NCI-H82 (cell line): ENCODE results near the gene LAMA2.
"Not testable (repeated sequence)": the region's sequence is repeated elsewhere in the genome, so short reads cannot be mapped to it uniquely, and the experiment has no call there.

Source experiments
- DNase-seq: peaks from one replicate; lab custom pipeline; 2025; lab: John Stamatoyannopoulos, UW

Gene LAMA2

DNA sequence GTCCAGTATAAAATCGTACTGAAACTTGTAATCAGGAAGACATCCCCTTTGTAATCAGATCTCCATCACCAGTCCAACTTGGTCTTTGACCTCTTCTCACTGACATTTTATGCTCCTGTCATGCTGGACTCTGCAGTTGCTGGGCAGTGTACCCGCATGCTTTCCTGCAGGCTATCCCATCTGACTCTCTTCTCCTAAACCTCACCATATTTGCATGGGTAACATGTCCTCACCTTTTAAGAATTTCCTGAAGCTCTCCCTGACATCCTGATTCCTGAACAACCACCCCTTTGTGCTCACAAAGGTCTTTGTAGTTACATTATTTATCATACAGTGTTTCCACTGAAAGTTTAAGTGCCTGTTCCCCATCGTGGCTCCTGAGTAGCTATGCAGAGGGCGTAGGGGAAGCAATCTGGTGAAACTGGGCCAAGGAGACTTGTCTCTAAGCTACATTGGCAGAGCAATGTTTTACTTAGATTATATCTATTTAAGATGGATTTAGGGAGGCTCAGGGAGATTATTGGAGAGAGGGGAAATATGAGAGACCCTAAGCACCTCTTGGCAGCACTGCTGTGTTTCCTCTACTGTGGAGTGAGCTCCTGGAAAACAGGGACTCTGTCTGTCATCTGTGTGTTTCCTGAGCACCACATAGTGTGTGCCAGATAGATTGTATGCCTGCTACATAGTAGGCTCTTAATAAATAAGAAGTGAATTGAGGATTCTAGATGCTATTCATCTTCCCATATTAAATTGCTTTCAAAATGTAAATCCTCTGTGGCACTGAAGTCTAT lies 124.0 kb downstream of the LAMA2 start:
- peak; percentile 88 for DNase-seq

DNA sequence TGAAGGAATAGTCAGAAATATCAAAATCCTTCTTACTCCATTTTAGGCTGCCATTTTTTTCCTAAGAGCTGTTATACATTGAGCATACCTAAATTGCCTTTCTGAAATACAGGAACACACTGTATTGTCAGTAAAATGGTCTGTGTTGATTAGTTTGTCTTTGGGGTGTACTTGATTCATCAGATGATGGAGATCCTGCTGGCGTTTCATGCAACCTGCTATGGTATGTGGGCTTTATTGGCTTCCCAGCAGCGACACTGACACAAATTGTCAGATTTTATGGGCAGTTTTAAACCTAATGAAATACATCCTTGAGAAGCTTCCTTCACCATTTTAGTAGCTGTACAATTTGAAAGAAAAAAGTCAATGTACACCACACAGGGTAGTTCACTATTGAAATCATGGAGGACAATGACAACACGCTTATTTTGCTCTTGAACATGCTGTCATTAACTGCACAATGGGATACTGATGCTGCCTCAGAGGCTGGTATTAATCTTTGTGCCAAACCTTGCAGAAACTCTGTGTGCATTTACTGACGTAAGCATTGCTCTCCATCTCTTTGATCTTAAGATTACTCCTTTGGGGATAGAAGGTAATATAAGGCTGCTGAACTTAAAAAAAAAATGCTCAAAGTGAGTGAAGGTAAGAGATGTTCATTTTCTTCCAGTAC lies 124.9 kb downstream of the LAMA2 start:
- DNase-seq = no peak

DNA sequence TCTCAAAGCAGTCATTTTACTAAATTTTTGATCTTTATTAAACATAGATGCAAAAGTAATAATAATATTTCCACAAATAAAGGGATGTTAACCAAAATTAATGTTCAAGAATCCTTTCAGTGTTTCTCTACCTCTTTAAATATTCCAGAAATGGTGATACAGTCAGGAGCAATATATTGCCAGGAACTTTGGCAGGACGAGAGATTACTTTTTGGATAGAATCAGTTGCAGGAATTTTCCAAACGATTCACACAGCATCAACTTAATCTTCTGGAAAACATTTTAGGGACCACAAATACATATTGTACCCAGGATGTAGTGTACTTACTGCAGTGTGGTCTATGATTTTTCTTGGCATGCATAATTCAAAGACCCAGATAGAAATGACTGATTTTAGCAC lies 125.7 kb downstream of the LAMA2 start:
- no peak for DNase-seq

DNA sequence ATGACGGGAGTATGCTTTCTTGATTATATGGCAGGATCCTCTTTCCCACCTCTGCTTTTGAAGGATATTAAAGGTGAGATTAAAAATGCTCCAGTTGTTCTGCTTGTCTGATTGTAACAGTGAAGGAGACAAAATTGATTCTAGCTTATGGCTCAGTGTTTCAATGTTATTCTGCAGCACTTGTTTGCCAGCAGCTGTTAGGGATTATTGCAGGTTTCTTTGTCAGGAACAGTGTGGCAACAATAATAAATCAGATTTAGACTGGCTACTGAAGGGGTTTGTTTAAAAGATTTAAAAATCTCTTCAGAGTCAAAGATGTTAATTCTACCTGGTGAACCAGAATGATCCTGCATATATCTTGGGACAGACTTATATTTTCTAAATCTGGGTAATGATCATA lies 126.9 kb downstream of the LAMA2 start:
- DNase-seq = peak; percentile 89

- no peak for DNase-seq
Measured at GRCh38 chr6:129014302-129014701, 131.4 kb downstream of the LAMA2 start.

DNA sequence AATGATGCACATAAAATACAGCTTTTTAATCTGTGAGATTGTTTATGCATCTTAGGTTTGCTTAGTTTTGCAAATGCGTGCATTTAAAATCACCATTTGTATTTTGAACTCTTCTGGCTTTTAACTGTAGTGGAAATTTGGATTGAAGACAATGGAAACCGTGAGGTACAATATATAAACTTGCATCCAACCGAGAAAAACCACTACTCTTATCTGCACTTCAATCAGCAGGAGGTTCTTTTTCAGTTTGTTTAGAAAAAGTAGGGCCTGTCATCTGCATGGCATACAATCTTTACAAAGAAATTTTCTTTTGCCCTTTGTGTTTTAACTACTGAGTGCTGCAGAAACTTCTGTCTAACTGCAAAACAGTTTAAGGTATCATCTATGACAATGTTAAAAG lies 132.8 kb downstream of the LAMA2 start:
- DNase-seq = no peak

- DNase-seq = no peak
Measured at GRCh38 chr6:129016844-129017243, 133.9 kb downstream of the LAMA2 start.

DNA sequence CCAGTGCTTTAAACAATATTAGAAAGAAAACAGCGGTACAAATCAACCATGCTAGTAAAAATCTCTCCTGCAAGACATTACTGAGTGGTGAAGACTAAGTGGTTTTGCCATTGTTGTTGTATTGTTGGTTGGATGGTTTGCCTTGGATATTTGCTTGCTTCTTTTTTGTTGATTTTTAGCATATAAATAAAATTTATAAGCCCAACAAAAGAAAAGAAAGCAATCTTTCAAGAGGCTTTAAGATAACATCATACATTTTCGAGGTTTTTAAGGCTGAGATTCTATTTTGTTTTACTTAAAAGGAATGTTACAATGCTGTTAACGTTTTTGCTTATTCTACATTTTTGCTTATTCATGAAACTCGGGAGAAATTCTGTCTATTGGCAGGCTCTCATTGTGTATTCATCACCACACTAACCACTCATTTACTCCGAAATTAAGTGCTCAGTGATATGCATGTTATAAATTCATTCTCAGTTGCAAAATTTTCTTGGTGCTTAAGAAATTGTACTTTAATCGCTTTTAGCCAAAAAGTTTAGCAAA lies 139.1 kb downstream of the LAMA2 start:
- no peak for DNase-seq

GRCh38 chr6:129026601-129027000 lies 143.7 kb downstream of the LAMA2 start:
- DNase-seq = no peak

- DNase-seq = no peak
Measured at GRCh38 chr6:129029778-129030177, 146.8 kb downstream of the LAMA2 start.

DNA sequence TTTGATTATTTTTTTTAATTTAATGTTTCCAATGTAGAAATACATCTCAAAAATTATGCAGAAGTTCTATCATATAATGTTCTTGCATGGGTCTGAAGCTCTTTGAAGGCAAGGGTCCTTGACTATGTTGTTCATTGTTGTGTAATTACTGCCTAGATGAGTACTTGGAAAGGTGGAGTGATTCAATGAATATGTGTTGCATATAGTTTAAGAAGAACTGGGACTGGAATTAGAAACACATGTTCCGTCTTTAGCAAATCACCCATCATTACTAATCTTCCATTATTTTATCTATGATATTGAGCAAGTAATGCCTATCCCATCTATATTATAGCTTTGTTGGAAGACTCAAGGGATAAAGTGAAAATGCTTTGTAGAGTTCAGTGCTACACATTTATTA lies 147.3 kb downstream of the LAMA2 start:
- no peak for DNase-seq

- no peak for DNase-seq
Measured at GRCh38 chr6:129031051-129031599, 148.2 kb downstream of the LAMA2 start.

DNA sequence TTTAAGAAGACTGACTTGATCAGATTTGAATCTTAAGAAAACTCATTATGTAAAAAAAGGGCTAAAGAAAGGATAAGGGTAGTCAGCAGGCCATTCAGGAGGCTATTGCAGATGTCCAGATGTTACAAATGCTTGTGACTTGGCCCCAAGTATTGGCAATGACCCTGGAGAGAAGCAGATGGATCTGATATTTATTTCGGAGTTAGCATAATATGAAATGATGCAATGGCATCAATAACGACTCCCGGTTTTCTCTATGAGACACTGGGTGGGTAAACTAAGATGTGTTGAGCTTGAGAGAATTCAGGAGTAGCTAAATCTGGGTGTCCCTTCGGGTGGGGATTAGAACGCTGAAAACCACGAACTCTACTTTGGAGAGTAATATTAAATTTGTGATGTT lies 149.7 kb downstream of the LAMA2 start:
- DNase-seq = no peak

DNA sequence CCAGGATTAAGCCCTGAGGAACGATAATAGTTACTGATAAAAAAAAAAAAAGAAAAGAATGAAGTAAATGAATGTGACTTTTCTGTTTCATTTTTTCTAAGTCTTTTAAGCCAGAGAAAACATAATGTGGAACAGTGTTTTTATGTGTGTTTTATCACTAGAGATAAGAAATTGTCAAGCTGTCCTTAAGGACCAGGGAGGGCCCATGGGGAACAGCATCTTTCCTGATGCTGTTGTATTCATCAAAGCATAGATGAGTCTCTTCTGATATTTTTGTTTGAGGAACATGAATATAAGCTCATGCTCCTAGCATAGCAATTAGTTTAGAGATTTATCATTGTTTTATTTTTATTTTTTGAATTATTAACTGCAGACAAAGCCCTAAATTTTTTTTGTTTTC lies 150.2 kb downstream of the LAMA2 start:
- DNase-seq = no peak

- DNase-seq = no peak
Measured at GRCh38 chr6:129033581-129033980, 150.6 kb downstream of the LAMA2 start.

DNA sequence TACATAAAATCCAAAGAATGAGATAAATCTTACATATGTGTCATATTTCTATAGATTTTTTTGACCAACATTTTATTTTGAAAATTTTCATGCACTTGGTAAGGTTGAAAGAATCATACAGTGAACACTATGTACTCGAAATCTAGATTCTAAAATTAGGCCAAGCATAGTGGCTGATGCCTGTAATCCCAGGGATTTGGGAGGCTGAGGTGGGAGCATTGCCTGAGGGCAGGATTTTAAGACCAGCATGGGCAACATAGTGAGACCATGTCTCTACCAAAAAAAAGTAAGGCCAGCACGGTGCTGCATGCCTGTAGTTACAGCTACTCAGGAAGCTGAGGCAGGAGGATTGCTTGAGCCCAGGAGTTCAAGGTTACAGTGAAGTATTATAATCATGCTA lies 158.6 kb downstream of the LAMA2 start:
- DNase-seq = no peak

GRCh38 chr6:129046526-129046925 lies 163.6 kb downstream of the LAMA2 start:
- no peak for DNase-seq

GRCh38 chr6:129047834-129048233 lies 164.9 kb downstream of the LAMA2 start:
- DNase-seq = no peak

- DNase-seq = no peak
Measured at GRCh38 chr6:129050086-129050485, 167.1 kb downstream of the LAMA2 start.

DNA sequence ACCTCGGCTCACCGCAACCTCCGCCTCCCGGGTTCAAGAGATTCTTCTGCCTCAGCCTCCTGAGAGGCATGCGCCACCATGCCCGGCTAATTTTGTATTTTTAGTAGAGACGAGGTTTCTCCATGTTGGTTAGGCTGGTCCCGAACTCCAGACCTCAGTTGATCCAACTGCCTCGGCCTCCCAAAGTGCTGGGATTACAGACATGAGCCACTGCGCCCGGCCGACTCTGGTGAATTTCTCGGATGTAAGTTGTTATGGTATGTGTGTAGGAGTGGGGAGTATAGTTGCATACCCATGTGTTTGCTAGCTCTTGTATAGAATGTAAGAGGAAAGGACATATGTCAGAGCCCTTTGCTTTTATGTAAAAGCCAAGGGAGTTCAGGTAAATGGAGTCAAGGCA lies 170.2 kb downstream of the LAMA2 start:
- not testable (repeated sequence) for DNase-seq

GRCh38 chr6:129055796-129056195 lies 172.9 kb downstream of the LAMA2 start:
- DNase-seq = no peak

DNA sequence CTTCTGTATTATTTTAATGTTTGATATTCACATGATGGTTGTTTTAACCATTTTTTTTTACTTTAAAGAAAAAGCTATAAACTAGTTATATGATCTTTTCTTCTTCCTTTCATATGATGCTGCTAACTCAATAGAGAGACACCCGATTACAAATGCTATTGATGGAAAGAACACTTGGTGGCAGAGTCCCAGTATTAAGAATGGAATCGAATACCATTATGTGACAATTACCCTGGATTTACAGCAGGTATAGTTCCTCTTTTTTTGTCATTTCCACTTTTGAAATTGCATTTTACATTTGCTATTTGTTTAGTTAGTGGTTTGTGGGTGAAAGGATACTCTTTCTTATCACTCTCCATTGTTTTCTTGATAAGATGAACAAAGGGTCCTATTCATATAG lies 176.7 kb downstream of the LAMA2 start:
- no peak for DNase-seq

DNA sequence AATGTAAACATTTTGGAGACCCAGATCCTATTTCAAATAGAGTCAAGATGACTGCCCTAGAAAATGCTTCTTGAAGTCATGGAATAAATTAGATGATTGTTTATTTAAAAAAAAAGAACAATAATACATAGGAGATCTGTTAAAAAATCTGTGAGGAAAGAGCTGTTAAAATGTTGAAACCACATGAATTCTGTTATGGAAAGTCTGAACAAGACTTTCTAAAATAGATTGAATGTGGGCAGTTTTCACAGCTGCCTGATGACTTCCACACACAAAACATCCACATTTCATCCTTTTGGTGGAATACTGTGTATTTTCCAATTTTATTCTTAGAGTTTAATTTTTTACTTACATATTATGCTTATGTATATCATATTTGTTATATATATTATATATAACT lies 186.1 kb downstream of the LAMA2 start:
- DNase-seq = no peak
